HG02642 (cell line): ENCODE measurements around the gene CD44.

ENCODE experiments used
- ATAC-seq: cut with Tn5 transposase; IDR thresholded peaks from one replicate; pipeline ENCODE4 v1.9.1; 2021; ENCODE audit warnings: mild to moderate bottlenecking; ENCODE audit not compliant: unreplicated experiment, poor library complexity

CD44 gene

DNA sequence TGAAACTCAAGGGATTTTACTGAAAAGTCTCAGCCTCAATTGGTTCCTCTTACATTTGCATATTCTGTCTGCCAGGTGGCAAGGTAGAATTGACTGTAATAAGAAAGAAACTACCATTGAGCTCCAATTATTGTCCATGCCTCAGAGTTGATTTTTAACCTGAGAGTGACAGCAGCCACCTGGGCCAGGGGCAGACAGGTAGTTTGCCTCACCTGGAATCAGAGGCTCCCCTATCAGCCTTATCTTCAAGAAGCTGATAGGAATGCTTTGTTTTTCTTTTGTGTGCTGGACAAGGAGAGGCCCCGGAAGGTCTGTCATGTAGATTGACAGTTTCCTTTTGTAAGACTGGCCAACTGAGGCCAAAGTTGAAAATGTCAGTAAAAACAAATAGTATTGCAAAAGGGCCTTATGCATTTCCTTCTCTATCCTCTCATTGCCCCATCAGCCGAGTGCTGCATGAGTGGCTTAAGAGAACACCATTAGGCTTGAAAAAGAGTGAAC lies 34.1 kb downstream of the CD44 start:
- ATAC-seq, result peak; percentile 65

- ATAC-seq, result no peak
These were observed 34.9 kb downstream of the CD44 start for GRCh38 chr11:35173616-35174566.

DNA sequence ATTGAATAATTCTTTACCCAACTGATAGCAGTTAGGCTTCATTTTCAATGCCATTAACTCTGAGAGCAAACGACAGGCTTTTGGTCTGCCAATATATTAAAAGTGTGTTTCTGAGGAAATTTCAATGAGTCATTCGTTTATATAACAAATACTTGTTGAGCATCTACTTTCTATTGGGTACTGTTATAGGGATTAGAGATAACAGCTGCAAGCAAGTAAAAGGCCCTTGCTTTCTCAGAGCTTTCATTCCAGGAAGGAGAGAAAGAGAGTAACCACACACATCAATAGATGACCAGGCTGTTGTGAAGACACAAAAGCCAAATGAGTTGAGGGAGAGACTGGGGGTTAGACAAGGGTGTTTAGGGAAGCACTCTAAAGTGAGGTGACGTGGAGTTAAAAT lies 35.7 kb downstream of the CD44 start:
- ATAC-seq, result no peak

DNA sequence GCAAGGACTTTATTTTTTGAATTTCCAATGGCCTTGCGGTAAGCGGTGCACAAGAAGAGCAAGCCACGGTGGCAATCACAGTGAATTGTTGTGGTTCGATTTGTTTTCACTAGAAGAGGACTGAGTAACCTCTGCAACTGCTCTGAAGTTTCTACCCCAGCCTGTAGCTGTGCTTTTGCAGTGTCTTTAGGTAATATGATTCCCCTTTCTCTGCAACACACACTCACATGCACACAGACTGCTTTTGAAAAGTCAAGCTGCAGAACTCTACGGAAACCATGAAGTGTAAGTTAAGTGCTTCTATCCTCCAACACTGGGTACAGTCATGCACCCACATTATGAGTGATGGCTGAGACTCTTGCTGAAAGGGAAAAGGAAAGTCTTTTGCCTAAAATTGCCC lies 38.4 kb downstream of the CD44 start:
- no peak for ATAC-seq

- no peak for ATAC-seq
These were observed 39.3 kb downstream of the CD44 start for GRCh38 chr11:35178067-35178805.

DNA sequence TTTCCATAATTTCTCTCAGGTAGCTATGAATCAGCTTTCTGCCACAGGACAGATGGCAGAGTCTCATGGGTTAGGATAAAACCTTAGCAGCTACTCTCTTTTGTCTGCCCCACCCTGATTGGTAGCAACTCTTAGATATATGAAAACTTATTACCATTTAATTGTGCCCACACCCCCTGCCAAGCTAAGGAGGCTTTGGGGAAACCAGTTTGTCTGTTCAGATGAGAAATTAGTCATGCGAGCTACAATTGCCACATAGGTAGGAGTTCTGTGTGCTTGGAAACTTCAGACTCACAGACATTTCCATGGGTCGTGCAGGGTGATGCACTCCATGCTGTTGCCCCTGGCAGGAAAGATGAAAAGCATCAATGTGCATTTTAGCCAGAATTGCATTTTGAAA lies 39.9 kb downstream of the CD44 start:
- no peak for ATAC-seq

DNA sequence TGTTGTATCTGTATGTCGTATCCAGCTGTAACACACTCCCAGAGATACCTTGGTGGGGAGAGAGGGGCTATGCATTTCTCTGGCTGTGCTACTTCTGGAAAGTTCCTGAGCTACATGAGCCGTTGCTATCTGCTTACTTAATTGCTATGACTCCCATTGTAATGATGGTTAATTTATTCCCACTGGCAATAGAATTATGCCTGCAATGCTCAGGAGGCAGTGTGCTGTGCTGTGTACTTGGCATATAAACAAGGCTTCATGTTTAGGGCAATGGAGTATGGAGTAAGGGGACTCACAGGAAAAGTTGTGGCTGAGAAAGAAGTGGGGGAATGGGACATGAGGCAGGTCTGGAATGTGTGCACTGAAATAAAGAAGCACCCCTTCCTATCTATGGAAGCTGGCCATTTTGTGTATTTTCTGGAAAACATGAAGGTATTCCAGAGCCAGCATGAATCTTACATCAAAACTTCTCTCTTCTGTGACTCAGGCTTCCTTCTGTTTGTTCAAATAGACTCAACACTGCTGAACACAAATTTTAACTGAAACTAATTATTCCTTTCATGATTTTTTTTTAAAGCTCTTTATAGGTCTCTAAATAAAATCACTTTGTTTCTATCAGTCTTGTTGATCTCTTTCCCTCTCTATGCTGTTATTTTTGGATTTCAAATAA lies 40.6 kb downstream of the CD44 start:
- ATAC-seq, result no peak

GRCh38 chr11:35180317-35181233 lies 41.6 kb downstream of the CD44 start:
- ATAC-seq, result no peak

DNA sequence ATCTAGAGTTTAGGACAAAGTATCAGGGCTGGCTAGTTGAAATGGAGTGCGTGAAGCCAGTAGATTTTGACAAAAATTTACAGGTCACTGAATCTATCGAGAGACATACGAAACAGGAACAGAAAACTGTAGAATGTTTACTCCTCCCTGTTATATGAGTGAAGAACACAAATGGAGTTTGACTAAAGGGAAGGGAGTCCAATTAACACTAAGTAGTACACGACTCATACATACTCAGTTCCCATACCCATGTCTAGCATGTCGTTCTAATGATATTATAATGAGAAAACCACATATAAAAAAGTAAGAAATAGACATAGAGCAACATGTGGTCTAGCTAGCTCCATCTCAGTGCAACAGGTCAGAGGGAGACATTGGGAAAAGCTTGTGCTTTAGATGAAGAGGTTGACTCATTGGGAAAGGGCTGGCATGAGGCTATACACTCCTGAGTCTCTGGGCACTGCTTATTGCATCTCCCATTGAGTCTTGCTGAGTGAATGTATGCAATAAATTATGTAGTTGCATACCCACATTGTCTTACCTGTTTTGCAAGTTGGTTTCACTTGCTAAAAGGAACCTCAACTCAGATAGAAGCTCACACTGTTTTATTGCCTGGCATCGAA lies 43.5 kb downstream of the CD44 start:
- peak; percentile 69 for ATAC-seq

GRCh38 chr11:35183326-35183925 lies 44.5 kb downstream of the CD44 start:
- ATAC-seq, result no peak

- no peak for ATAC-seq
These were observed 46.7 kb downstream of the CD44 start for GRCh38 chr11:35185696-35186095.

DNA sequence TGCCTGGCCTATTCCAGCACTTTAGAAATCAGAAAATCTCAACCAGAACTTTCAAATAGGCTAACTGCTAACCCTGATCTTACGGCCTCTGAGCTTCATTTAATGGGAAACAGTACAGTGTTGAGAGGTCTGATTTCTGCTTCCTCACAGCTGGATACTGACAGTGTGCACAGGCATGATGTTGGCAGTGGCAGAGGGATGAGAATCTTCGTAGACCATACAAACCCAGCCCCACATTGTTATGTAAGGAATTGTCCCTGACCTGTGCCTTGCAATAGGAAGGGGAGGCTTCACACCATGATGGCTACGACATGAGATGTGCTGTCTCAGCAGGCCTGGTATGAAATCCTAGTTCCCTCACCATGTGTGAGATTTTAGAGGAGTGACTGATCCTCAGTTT lies 49.0 kb downstream of the CD44 start:
- ATAC-seq, result no peak

- no peak for ATAC-seq
These were observed 51.9 kb downstream of the CD44 start for GRCh38 chr11:35190804-35191348.

DNA sequence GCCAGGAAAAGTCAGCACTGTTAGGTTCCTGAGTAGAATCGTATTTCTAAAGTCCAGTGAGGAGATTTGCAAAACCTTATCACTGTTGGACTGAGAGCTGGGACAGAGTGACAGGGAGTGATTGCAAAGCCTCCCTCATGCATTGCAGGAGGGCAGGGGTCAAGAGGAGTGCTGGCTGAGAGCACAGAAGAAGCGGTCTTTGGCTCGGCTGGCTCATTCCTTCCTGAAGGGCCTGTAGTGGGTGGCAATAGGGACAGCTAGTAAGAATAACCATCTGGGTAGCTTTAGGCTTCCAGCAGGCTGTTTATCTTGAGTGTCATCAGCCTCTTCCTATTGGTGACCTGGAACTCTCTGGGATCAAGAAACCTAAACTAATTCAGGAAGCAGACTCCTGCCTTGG lies 53.4 kb downstream of the CD44 start:
- no peak for ATAC-seq

GRCh38 chr11:35193767-35194166 lies 54.8 kb downstream of the CD44 start:
- ATAC-seq, result no peak

DNA sequence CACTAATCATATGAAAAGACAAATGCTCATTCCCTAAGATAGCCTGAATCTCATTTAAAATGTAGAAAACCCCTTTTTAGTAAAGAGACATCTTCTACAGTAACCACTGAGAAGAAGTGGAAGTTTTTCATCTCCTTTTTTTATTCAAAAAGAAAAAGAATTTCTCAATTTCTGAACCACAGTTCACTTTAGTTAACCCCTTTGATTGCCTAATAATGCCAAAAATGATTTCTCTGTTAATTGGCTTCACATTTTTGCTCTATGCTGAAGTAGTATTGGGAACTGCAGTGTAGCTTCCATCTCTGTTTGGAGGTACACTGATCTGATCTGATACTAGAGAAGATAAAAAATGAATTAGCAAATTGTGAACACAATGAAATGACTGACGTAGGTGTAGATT lies 58.3 kb downstream of the CD44 start:
- no peak for ATAC-seq

DNA sequence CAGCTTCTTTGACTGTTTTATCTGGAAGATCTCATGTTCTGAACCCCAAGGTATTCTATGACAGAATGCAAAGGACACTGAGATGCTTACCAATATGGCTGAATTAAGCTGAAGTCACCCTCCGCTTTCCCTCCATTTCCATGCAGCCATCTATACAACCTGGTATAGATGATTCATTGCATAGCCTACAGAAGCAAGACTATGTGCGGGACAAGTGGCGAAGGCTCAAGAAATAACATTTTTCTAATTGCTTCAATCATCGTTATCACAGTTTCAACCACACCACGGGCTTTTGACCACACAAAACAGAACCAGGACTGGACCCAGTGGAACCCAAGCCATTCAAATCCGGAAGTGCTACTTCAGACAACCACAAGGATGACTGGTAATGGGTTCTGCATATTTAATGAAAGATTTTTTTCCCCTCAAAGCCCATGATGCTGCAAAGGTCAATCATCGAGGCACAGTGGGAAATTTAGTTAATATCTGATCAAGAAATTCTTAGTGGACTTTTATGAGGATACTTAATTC lies 61.9 kb downstream of the CD44 start:
- no peak for ATAC-seq

GRCh38 chr11:35204614-35205013 lies 65.6 kb downstream of the CD44 start:
- ATAC-seq, result no peak
